Measurements from ENCODE around the gene PLA2G4A. TPM values are rescaled to one million over a fixed set of nuclear protein-coding genes. Genes with fewer than 3 reads are reported as not detected.
A peak's percentile ranks its signal among the peaks of the same experiment; 100 is the strongest.

Gene PLA2G4A
- total RNA-seq, 1 donor, result 12.3 TPM

DNA sequence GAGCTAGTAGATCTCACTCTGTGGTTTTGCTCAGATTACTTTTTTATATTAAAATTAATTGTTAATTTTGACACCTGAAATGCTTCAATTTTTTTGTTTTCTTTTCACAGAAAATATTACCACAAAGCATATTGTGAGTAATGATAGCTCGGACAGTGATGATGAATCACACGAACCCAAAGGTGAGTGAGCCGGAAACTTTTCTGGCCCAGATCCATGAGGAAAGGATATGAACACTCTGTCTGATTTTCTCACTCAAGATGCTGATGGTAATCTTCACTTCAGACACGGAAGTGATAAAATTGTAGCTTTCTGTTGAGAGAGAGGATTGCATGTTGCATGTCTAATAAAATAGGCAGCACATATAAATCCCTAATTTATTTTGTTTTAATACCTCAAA lies 121.8 kb downstream of the PLA2G4A start:
- Histone ChIP-seq H3K79me2 (ENCODE audit: insufficient read depth, low read length) (no peaks in the 10 kb centered on the region), H3K36me3 (ENCODE audit: insufficient read depth, low read length) (no peaks in the 10 kb centered on the region), H4K20me1 (ENCODE audit: insufficient read depth, low read length) (no peaks in the 10 kb centered on the region), H3K9me3 (ENCODE audit: low read depth, low read length) (no peaks in the 10 kb centered on the region), H2AFZ (ENCODE audit: low read length) (no peak overlapping the region), H3K4me2 (ENCODE audit: insufficient read depth, low read length) (no peak overlapping the region), H3K4me3 (ENCODE audit: insufficient read depth, low read length) (no peak overlapping the region), H3K27ac (ENCODE audit: low read depth, low read length) (no peak overlapping the region), H3K27me3 (ENCODE audit: insufficient read depth, low read length) (no peaks in the 10 kb centered on the region), H3K4me1 (ENCODE audit: insufficient read depth, low read length) (no peaks in the 10 kb centered on the region)
- TF ChIP-seq CTCF (IDR thresholded peaks at IDR 0.05; ENCODE audit: extremely low read depth, low read depth, low read length), result no peak
- DNase-seq (ENCODE audit: insufficient read length, low spot score, missing footprints), result no peak

GRCh38 chr1:186953876-186954275 lies 125.1 kb downstream of the PLA2G4A start:
- Histone ChIP-seq H3K27me3 (ENCODE audit: insufficient read depth, low read length) (no peaks in the 10 kb centered on the region), H3K9me3 (ENCODE audit: low read depth, low read length) (no peaks in the 10 kb centered on the region), H3K27ac (ENCODE audit: low read depth, low read length) (no peak overlapping the region), H4K20me1 (ENCODE audit: insufficient read depth, low read length) (no peaks in the 10 kb centered on the region), H3K79me2 (ENCODE audit: insufficient read depth, low read length) (no peaks in the 10 kb centered on the region), H3K4me1 (ENCODE audit: insufficient read depth, low read length) (no peaks in the 10 kb centered on the region), H2AFZ (ENCODE audit: low read length) (no peak overlapping the region), H3K4me2 (ENCODE audit: insufficient read depth, low read length) (no peak overlapping the region), H3K4me3 (ENCODE audit: insufficient read depth, low read length) (no peak overlapping the region), H3K36me3 (ENCODE audit: insufficient read depth, low read length) (no peaks in the 10 kb centered on the region)
- TF ChIP-seq CTCF (IDR thresholded peaks at IDR 0.05; ENCODE audit: extremely low read depth, low read depth, low read length), result no peak
- no peak for DNase-seq (ENCODE audit: insufficient read length, low spot score, missing footprints)

GRCh38 chr1:186957314-186957713 lies 128.6 kb downstream of the PLA2G4A start:
- Histone ChIP-seq H4K20me1 (ENCODE audit: insufficient read depth, low read length) (no peaks in the 10 kb centered on the region), H3K79me2 (ENCODE audit: insufficient read depth, low read length) (no peaks in the 10 kb centered on the region), H3K36me3 (ENCODE audit: insufficient read depth, low read length) (no peaks in the 10 kb centered on the region), H3K27ac (ENCODE audit: low read depth, low read length) (no peak overlapping the region), H3K27me3 (ENCODE audit: insufficient read depth, low read length) (no peaks in the 10 kb centered on the region), H3K4me1 (ENCODE audit: insufficient read depth, low read length) (no peaks in the 10 kb centered on the region), H3K9me3 (ENCODE audit: low read depth, low read length) (no peaks in the 10 kb centered on the region), H2AFZ (ENCODE audit: low read length) (no peak overlapping the region), H3K4me3 (ENCODE audit: insufficient read depth, low read length) (no peak overlapping the region), H3K4me2 (ENCODE audit: insufficient read depth, low read length) (peak overlapping the region; percentile 32)
- no peak for TF ChIP-seq CTCF (IDR thresholded peaks at IDR 0.05; ENCODE audit: extremely low read depth, low read depth, low read length)
- no peak for DNase-seq (ENCODE audit: insufficient read length, low spot score, missing footprints)

GRCh38 chr1:186958520-186958919 lies 129.8 kb downstream of the PLA2G4A start:
- H3K9me3 ChIP-seq (ENCODE audit: low read depth, low read length), result no peaks in the 10 kb centered on the region
- no peaks in the 10 kb centered on the region for H3K79me2 ChIP-seq (ENCODE audit: insufficient read depth, low read length)
- no peak overlapping the region for H3K27ac ChIP-seq (ENCODE audit: low read depth, low read length)
- H3K4me2 ChIP-seq (ENCODE audit: insufficient read depth, low read length), result no peak overlapping the region
- no peak overlapping the region for H2AFZ ChIP-seq (ENCODE audit: low read length)
- H3K4me3 ChIP-seq (ENCODE audit: insufficient read depth, low read length), result no peak overlapping the region
- no peak for DNase-seq (ENCODE audit: insufficient read length, low spot score, missing footprints)
- no peaks in the 10 kb centered on the region for H4K20me1 ChIP-seq (ENCODE audit: insufficient read depth, low read length)
- H3K27me3 ChIP-seq (ENCODE audit: insufficient read depth, low read length), result no peaks in the 10 kb centered on the region
- H3K36me3 ChIP-seq (ENCODE audit: insufficient read depth, low read length), result no peaks in the 10 kb centered on the region
- no peak for TF ChIP-seq CTCF (IDR thresholded peaks at IDR 0.05; ENCODE audit: extremely low read depth, low read depth, low read length)
- H3K4me1 ChIP-seq (ENCODE audit: insufficient read depth, low read length), result no peaks in the 10 kb centered on the region

Data from osteoblast (primary cell).